ENCODE data around the gene HTR3A.

Gene HTR3A

GRCh38 chr11:114019046-114019445, 44.1 kb downstream of the HTR3A start:
- DNase-seq (ENCODE audit: low spot score), result no peak

DNA sequence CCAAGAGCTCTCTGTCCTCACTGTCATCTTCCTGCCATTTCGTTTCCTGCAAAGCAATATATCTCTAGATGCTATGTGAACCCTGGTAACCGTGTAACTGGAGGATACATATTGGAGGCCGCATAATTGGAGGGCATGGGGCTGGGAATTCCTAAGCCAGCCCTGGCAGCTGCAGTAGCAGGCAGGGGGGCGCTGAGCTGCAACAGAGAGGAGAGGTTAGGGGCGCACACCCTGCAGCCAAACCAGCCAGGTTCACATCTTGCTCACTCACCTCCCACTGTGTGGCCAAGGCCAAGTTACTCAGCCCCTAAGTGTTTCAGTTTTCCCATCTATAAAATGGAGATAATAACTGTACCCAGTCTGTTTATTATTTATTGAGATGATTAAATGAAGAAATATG, 44.7 kb downstream of the HTR3A start:
- DNase-seq (ENCODE audit: low spot score), result no peak

DNA sequence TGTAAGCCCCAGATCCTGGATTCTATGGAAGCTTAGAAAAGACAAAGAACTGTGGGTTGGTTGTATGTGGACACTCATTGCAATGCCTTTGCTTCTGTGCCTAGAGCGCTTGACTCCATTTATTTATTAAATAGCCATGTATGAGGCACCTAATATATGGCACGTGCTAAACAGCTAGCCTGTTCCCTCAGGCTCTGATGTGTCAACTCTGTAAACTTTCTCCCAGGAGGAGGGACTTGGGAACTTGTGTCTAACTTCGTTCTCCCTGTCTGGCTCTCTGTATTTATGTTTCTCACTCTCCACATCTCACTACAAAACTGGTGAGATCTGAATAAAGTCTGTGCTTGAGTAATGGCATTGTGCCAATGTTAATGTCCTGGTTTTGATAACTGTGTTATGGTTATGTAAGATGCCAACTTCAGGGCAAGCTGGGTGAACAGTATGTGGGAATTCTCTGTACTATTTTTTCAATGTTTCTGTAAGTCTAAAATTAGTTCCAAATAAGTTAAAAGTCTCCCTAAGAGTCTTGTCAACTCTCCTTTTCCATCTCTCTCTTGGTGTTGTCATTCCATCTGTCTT, 50.5 kb downstream of the HTR3A start:
- no peak for DNase-seq (ENCODE audit: low spot score)

DNA sequence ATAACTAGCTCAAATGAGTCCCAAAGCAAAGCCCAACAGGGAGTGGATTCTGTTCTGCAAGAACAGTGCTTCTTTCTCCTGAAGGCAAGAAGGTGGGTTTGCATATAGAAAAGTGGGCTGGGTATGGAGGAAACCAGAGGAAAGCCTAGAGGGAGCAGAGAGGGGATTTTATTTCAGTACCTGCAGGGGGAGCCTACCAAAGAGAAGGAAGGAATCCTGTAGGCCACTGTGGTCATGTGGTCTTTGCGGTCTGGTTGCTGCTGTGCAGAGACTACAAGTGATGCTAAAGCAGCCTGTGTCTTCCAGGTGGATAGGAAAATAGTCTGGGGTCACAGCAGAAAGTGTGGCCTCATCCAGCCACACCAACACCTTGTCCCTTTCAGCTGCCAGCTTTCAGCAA, 51.4 kb downstream of the HTR3A start:
- peak; percentile 24 for DNase-seq (ENCODE audit: low spot score)

DNA sequence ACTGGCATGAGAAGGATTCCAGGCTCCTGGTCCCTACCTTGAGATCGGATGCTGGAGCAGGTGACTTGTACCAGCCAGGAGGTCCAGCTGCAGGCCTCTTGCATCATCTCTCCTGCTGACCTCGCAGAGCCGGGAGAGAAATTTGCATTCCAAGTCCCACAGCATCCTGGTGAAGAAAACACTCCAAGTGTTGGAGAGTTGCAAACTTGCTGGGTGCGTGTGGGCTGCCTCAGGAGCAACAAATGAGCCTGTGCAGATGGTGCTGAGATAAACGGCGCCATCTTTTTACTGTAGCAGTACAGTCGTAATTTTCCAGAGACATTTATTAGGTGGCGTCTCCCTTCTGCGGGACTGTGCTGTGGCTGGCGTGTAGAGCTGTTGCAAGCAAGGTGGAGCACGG, 52.5 kb downstream of the HTR3A start:
- no peak for DNase-seq (ENCODE audit: low spot score)

GRCh38 chr11:114027926-114028325, 53.0 kb downstream of the HTR3A start:
- no peak for DNase-seq (ENCODE audit: low spot score)

GRCh38 chr11:114031246-114031966, 56.5 kb downstream of the HTR3A start:
- DNase-seq (ENCODE audit: low spot score), result no peak

GRCh38 chr11:114031967-114032320, 57.0 kb downstream of the HTR3A start:
- DNase-seq (ENCODE audit: low spot score), result no peak

GRCh38 chr11:114033066-114033465, 58.2 kb downstream of the HTR3A start:
- no peak for DNase-seq (ENCODE audit: low spot score)

DNA sequence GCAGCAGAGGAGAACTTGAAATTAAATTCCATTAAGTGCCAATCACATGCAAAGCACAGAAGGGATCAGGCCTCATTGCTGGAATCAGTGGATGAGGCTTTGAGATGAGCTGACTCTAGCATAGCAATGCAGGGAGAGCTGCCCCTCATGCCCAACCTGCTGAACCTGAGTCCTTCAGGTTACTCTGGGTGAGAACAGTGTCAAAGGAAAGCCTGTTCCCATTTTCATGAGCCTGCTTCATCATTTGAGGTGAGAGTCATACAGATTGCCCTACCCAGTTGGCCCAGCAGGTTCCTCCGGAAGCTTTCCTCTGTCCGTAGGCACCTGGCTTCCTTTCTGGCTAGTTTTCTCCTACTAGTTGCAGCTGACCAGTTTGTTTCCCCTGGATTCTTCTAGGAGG, 58.7 kb downstream of the HTR3A start:
- DNase-seq (ENCODE audit: low spot score), result no peak

DNA sequence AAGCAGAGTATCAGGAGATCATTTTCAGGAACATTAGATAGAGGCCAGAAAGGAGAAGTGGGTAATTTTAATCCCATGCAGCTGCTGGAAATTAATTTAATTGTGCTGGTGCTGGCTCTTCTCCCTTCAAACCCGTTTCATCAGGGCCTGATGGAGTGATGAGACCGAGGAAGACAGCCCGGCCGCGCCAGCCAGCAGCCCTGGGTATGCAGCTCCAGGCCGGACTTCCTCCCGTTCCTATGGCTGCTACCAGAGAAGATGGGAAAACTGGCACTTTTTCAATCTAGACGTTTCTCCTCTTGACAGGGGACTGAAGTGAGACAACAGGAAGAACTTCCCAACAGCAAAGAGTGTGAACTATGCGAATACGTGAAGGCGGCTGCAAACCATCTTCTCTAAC, 60.0 kb downstream of the HTR3A start:
- no peak for DNase-seq (ENCODE audit: low spot score)

DNA sequence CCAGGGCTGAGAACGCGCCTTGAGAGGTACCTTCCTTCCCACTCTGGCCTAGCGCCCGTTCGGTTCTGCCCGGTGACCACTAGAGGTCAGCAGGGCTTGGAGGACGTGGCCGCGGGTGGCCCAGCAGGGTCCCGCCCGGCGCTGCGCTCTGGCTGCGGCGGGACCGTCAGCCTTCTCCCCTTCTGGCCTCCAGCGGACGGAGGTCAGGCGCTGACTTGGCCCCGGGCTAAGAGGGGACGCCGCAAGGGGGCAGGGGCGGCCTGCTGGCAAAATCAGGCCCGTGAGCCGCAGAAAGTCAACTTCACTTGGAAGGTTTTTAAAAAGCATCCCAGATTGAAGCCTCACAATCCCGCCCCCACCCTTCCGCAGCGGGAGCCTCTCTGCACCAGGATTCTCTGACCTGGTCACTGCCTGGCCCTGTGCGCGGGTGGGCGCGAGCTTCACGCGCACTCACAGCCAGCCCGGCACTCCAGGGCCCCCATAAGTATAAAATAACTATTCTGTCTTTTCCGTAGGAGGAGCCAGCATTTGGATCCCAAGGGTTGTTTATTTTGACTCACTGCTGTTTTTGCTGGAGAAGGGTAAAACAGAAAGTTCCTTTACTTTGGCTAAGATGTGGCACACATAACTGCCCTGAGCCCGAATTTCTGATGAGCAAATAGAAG, 61.4 kb downstream of the HTR3A start:
- peak; percentile 64 for DNase-seq (ENCODE audit: low spot score)

DNA sequence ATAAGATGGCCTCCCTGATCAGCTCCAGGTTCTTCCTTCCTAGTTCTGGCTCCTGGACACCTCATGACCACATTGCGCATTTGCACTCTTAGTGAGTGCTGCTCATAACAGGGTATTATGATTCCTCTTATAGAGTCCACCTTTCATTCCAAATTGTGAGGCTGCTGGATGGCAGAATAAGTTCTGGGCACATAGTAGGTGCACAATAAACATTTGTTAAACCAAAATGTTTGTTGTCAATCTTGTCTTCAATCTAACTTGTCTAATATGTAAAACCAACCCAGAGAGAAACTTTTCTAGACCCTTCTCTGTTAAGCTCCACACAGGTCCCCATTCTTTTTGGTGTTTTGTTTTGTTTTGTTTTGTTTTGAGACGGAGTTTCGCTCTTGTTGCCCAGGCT, 62.0 kb downstream of the HTR3A start:
- no peak for DNase-seq (ENCODE audit: low spot score)

- DNase-seq (ENCODE audit: low spot score), result no peak
Observed at GRCh38 chr11:114039551-114039950, 64.6 kb downstream of the HTR3A start.

Data from kidney tubule cell (primary cell).